ENCODE measurements around the gene TPO. TPM values are rescaled to one million over a fixed set of nuclear protein-coding genes. Genes with fewer than 3 reads are reported as not detected.

Gene TPO
- polyA plus RNA-seq, 6 donors from 2014 or later, result not detected

GRCh38 chr2:1436369-1436768, 23.1 kb downstream of the TPO start:
- Mint-ChIP-seq H3K4me1 (peaks cover 0 to 16% (median 0%) of the 10 kb centered on the region in 3 donors), H3K27ac (peak overlapping the region in 2 of 6 donors; percentile 62 to 67), H3K9me3 (peaks cover 0 to 8% (median 2%) of the 10 kb centered on the region in 7 donors), H3K27me3 (peaks cover 0 to 20% (median 0%) of the 10 kb centered on the region in 3 donors), H3K36me3 (no peaks in the 10 kb centered on the region), H3K4me3 (no peak overlapping the region)
- DNase-seq (no peak), ATAC-seq (ENCODE audit: low read depth in 2 of 2) (no peak)

- Mint-ChIP-seq H3K27me3 (peaks cover 0 to 20% (median 4%) of the 10 kb centered on the region in 3 donors), H3K9me3 (peaks cover 0 to 14% (median 7%) of the 10 kb centered on the region in 7 donors), H3K27ac (peak overlapping the region in 1 of 6 donors; percentile 62), H3K4me3 (no peak overlapping the region), H3K4me1 (peaks cover 0 to 16% (median 0%) of the 10 kb centered on the region in 3 donors), H3K36me3 (no peaks in the 10 kb centered on the region)
- no peak for DNase-seq
- no peak for ATAC-seq (ENCODE audit: low read depth in 2 of 2)
These were observed 23.8 kb downstream of the TPO start for GRCh38 chr2:1437101-1437500.

GRCh38 chr2:1437537-1437936, 24.3 kb downstream of the TPO start:
- no peak for ATAC-seq (ENCODE audit: low read depth in 2 of 2)
- no peak overlapping the region for H3K27ac Mint-ChIP-seq
- H3K27me3 Mint-ChIP-seq, result peaks cover 0 to 20% (median 4%) of the 10 kb centered on the region in 3 donors
- H3K4me1 Mint-ChIP-seq, result peaks cover 0 to 16% (median 0%) of the 10 kb centered on the region in 3 donors
- H3K4me3 Mint-ChIP-seq, result no peak overlapping the region
- H3K9me3 Mint-ChIP-seq, result peaks cover 0 to 17% (median 11%) of the 10 kb centered on the region in 7 donors
- H3K36me3 Mint-ChIP-seq, result no peaks in the 10 kb centered on the region
- no peak for DNase-seq

GRCh38 chr2:1438972-1439371, 25.7 kb downstream of the TPO start:
- H3K27ac Mint-ChIP-seq, result peak overlapping the region in 2 of 6 donors; percentile 56 to 79
- no peaks in the 10 kb centered on the region for H3K36me3 Mint-ChIP-seq
- no peak for DNase-seq
- H3K27me3 Mint-ChIP-seq, result peaks cover 0 to 23% (median 4%) of the 10 kb centered on the region in 3 donors
- H3K4me1 Mint-ChIP-seq, result peaks cover 0 to 18% (median 0%) of the 10 kb centered on the region in 3 donors
- peak overlapping the region in 1 of 8 donors; percentile 26 for H3K4me3 Mint-ChIP-seq
- ATAC-seq (ENCODE audit: low read depth in 2 of 2), result no peak
- peaks cover 0 to 25% (median 14%) of the 10 kb centered on the region in 7 donors for H3K9me3 Mint-ChIP-seq

GRCh38 chr2:1440581-1440980, 27.3 kb downstream of the TPO start:
- no peak for ATAC-seq (ENCODE audit: low read depth in 2 of 2)
- Mint-ChIP-seq H3K27me3 (peaks cover 0 to 26% (median 4%) of the 10 kb centered on the region in 3 donors), H3K36me3 (no peaks in the 10 kb centered on the region), H3K4me3 (peak overlapping the region in 1 of 8 donors; percentile 25), H3K4me1 (peaks cover 0 to 18% (median 0%) of the 10 kb centered on the region in 3 donors), H3K9me3 (peaks cover 0 to 25% (median 14%) of the 10 kb centered on the region in 7 donors), H3K27ac (peak overlapping the region in 1 of 6 donors; percentile 17)
- DNase-seq, result no peak

- Mint-ChIP-seq H3K36me3 (peaks cover 0 to 4% of the 10 kb centered on the region in 2 donors), H3K4me1 (peaks cover 0 to 2% (median 0%) of the 10 kb centered on the region in 3 donors), H3K27me3 (peaks cover 35 to 39% (median 38%) of the 10 kb centered on the region in 3 donors), H3K9me3 (peaks cover 0 to 24% (median 9%) of the 10 kb centered on the region in 7 donors), H3K4me3 (no peak overlapping the region), H3K27ac (no peak overlapping the region)
- ATAC-seq (ENCODE audit: low read depth in 2 of 2) (no peak), DNase-seq (no peak)
These were observed 33.0 kb downstream of the TPO start for GRCh38 chr2:1446301-1446700.

GRCh38 chr2:1448009-1448408, 34.7 kb downstream of the TPO start:
- H3K4me3 Mint-ChIP-seq, result no peak overlapping the region
- H3K27me3 Mint-ChIP-seq, result peaks cover 33 to 42% (median 40%) of the 10 kb centered on the region in 3 donors
- H3K4me1 Mint-ChIP-seq, result no peaks in the 10 kb centered on the region
- no peak for ATAC-seq (ENCODE audit: low read depth in 2 of 2)
- peaks cover 0 to 4% of the 10 kb centered on the region in 2 donors for H3K36me3 Mint-ChIP-seq
- H3K9me3 Mint-ChIP-seq, result peaks cover 0 to 8% (median 0%) of the 10 kb centered on the region in 7 donors
- no peak overlapping the region for H3K27ac Mint-ChIP-seq
- no peak for DNase-seq

GRCh38 chr2:1450915-1451314, 37.7 kb downstream of the TPO start:
- Mint-ChIP-seq H3K9me3 (peaks cover 0 to 10% (median 0%) of the 10 kb centered on the region in 7 donors), H3K27me3 (peaks cover 33 to 52% (median 48%) of the 10 kb centered on the region in 3 donors), H3K4me3 (no peak overlapping the region), H3K36me3 (peaks cover 0 to 4% of the 10 kb centered on the region in 2 donors), H3K27ac (no peak overlapping the region), H3K4me1 (no peaks in the 10 kb centered on the region)
- ATAC-seq (ENCODE audit: low read depth in 2 of 2), result no peak
- no peak for DNase-seq

GRCh38 chr2:1451422-1451821, 38.2 kb downstream of the TPO start:
- Mint-ChIP-seq H3K27me3 (peaks cover 33 to 52% (median 48%) of the 10 kb centered on the region in 3 donors), H3K4me3 (no peak overlapping the region), H3K9me3 (peaks cover 0 to 7% (median 0%) of the 10 kb centered on the region in 7 donors), H3K27ac (no peak overlapping the region), H3K36me3 (peaks cover 0 to 4% of the 10 kb centered on the region in 2 donors), H3K4me1 (no peaks in the 10 kb centered on the region)
- no peak for ATAC-seq (ENCODE audit: low read depth in 2 of 2)
- no peak for DNase-seq

- no peak overlapping the region for H3K27ac Mint-ChIP-seq
- no peaks in the 10 kb centered on the region for H3K4me1 Mint-ChIP-seq
- H3K36me3 Mint-ChIP-seq, result no peaks in the 10 kb centered on the region
- no peak for DNase-seq
- no peak overlapping the region for H3K4me3 Mint-ChIP-seq
- H3K27me3 Mint-ChIP-seq, result peaks cover 24 to 40% (median 35%) of the 10 kb centered on the region in 3 donors
- ATAC-seq (ENCODE audit: low read depth in 2 of 2), result no peak
- H3K9me3 Mint-ChIP-seq, result peaks cover 0 to 6% (median 0%) of the 10 kb centered on the region in 7 donors
These were observed 40.3 kb downstream of the TPO start for GRCh38 chr2:1453561-1453960.

GRCh38 chr2:1454346-1454745, 41.1 kb downstream of the TPO start:
- no peak overlapping the region for H3K4me3 Mint-ChIP-seq
- no peak overlapping the region for H3K27ac Mint-ChIP-seq
- H3K36me3 Mint-ChIP-seq, result no peaks in the 10 kb centered on the region
- peaks cover 18 to 32% (median 27%) of the 10 kb centered on the region in 3 donors for H3K27me3 Mint-ChIP-seq
- H3K4me1 Mint-ChIP-seq, result no peaks in the 10 kb centered on the region
- no peak for DNase-seq
- peaks cover 0 to 6% (median 0%) of the 10 kb centered on the region in 7 donors for H3K9me3 Mint-ChIP-seq
- ATAC-seq (ENCODE audit: low read depth in 2 of 2), result no peak

- Mint-ChIP-seq H3K4me1 (no peaks in the 10 kb centered on the region), H3K36me3 (no peaks in the 10 kb centered on the region), H3K9me3 (peaks cover 0 to 6% (median 0%) of the 10 kb centered on the region in 7 donors), H3K27ac (no peak overlapping the region), H3K27me3 (peaks cover 11 to 29% (median 23%) of the 10 kb centered on the region in 3 donors), H3K4me3 (no peak overlapping the region)
- no peak for DNase-seq
- no peak for ATAC-seq (ENCODE audit: low read depth in 2 of 2)
These were observed 42.2 kb downstream of the TPO start for GRCh38 chr2:1455466-1455865.

- no peak overlapping the region for H3K4me3 Mint-ChIP-seq
- ATAC-seq (ENCODE audit: low read depth in 2 of 2) (no peak), DNase-seq (no peak)
- H3K27ac Mint-ChIP-seq, result no peak overlapping the region
- no peaks in the 10 kb centered on the region for H3K36me3 Mint-ChIP-seq
- H3K27me3 Mint-ChIP-seq, result peaks cover 0 to 23% (median 17%) of the 10 kb centered on the region in 3 donors
- H3K4me1 Mint-ChIP-seq, result no peaks in the 10 kb centered on the region
- H3K9me3 Mint-ChIP-seq, result peaks cover 0 to 6% (median 0%) of the 10 kb centered on the region in 7 donors
These were observed 45.2 kb downstream of the TPO start for GRCh38 chr2:1458432-1458831.

GRCh38 chr2:1459727-1460126, 46.5 kb downstream of the TPO start:
- Mint-ChIP-seq H3K4me3 (no peak overlapping the region), H3K36me3 (no peaks in the 10 kb centered on the region), H3K27me3 (peaks cover 0 to 19% (median 17%) of the 10 kb centered on the region in 3 donors), H3K27ac (no peak overlapping the region), H3K4me1 (no peaks in the 10 kb centered on the region), H3K9me3 (peaks cover 0 to 6% (median 0%) of the 10 kb centered on the region in 7 donors)
- DNase-seq (no peak), ATAC-seq (ENCODE audit: low read depth in 2 of 2) (no peak)

All from naive B cell (primary cell).